Transverse colon (tissue), 4 donors: ENCODE results near the gene MRPL53.

Source experiments
- EP300 ChIP-seq: sonication (generic); formaldehyde crosslinking; IDR thresholded peaks from one replicate; pipeline ENCODE4 v1.6.1; 2017; ENCODE audit warnings: antibody characterized with exemption, low read depth
- POLR2A ChIP-seq: fragments of 450-650 bp; IDR thresholded peaks from one replicate; pipeline ENCODE4 v1.6.1; 2016; ENCODE audit warnings: antibody characterized with exemption, mild to moderate bottlenecking, moderate library complexity
- POLR2AphosphoS5 ChIP-seq, 3 donors: sonication (generic); formaldehyde crosslinking; IDR thresholded peaks; one replicate each; pipeline ENCODE4 v1.6.1; 2016; ENCODE audit warnings: antibody characterized with exemption in 3 of 3
- TF ChIP-seq, protein P1 (sequence below), 5 experiments: fragments of 200-600 bp in 3 of 5; fragments of 450-650 bp in 2 of 5; sonication (generic) in 3 of 5; IDR thresholded peaks; 1 replicate in 2 of 5; 2 replicates in 3 of 5; pipeline ENCODE4 v1.5.1; 2016 to 2017; ENCODE audit warnings: antibody characterized with exemption in 5 of 5, inconsistent platforms in 3 of 5, mild to moderate bottlenecking in 2 of 5, moderate library complexity in 1 of 5

DNA sequence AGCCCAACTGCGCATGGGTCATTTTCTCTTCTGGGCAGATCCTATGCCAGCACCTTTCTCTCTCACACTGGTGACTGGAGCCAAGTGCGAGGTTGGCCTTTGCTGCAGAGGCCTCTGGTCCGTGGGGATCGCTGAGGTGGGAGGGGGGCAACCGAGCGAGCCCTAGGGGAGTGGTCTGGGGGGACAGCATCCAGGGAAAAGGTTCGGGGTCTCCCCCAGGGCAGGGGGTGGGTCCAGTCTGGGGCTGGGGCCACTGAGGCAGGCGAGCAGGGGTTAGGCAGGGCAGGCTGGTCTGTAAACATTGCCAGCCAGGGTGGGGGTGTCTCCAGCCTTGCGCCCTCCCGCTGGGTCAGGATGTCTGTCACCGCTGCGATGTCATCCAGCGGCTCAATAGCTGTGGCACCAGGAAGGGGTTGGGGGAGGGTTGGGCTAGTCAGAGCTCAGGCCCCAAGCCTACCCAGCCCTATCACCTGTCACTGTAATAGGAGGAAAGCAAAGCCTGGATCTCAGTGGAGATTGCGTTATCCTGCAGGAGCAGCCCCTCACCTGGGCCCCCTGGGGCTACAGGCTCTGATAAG, 46.2 kb downstream of the MRPL53 start:
- TF ChIP-seq, protein P1, sequence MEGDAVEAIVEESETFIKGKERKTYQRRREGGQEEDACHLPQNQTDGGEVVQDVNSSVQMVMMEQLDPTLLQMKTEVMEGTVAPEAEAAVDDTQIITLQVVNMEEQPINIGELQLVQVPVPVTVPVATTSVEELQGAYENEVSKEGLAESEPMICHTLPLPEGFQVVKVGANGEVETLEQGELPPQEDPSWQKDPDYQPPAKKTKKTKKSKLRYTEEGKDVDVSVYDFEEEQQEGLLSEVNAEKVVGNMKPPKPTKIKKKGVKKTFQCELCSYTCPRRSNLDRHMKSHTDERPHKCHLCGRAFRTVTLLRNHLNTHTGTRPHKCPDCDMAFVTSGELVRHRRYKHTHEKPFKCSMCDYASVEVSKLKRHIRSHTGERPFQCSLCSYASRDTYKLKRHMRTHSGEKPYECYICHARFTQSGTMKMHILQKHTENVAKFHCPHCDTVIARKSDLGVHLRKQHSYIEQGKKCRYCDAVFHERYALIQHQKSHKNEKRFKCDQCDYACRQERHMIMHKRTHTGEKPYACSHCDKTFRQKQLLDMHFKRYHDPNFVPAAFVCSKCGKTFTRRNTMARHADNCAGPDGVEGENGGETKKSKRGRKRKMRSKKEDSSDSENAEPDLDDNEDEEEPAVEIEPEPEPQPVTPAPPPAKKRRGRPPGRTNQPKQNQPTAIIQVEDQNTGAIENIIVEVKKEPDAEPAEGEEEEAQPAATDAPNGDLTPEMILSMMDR (IDR thresholded peaks at IDR 0.05), result no peak
- TF ChIP-seq POLR2A, result no peak
- TF ChIP-seq POLR2AphosphoS5 (IDR thresholded peaks at IDR 0.05), result no peak
- TF ChIP-seq EP300, result no peak
